Fibroblast of lung (primary cell): Measurements from ENCODE around the gene IGSF9. TPM values are rescaled to one million over a fixed set of nuclear protein-coding genes. Genes with fewer than 3 reads are reported as not detected.
A peak's percentile ranks its signal among the peaks of the same experiment; 100 is the strongest.

ENCODE experiments used
- DNase-seq, 2 donors: peaks; one replicate each; pipeline versions ENCODE4 v3.0.0 to v3.0.0-alpha.2; 2010; ENCODE audit warnings: low read depth in 2 of 2
- H2AFZ ChIP-seq: 2 replicates; pipeline ENCODE4 v1.5.1; 2012; ENCODE audit warnings: low read length, control low read depth, inconsistent platforms
- H3K27ac ChIP-seq: 2 replicates; pipeline ENCODE4 v1.5.1; 2011; ENCODE audit warnings: low read length, control low read depth; ENCODE audit not compliant: insufficient read depth
- H3K27me3 ChIP-seq: 2 replicates; pipeline ENCODE4 v1.5.1; 2011; ENCODE audit warnings: mild to moderate bottlenecking, low read length; ENCODE audit not compliant: control insufficient read depth, insufficient read depth
- H3K36me3 ChIP-seq: 2 replicates; pipeline ENCODE4 v1.5.1; 2011; ENCODE audit warnings: low read length; ENCODE audit not compliant: control insufficient read depth, insufficient read depth
- H3K4me1 ChIP-seq: 2 replicates; pipeline ENCODE4 v1.5.1; 2011; ENCODE audit warnings: low read length; ENCODE audit not compliant: control insufficient read depth, insufficient read depth; ENCODE audit errors: extremely low read depth
- H3K4me2 ChIP-seq: 2 replicates; pipeline ENCODE4 v1.5.1; 2011; ENCODE audit warnings: low read length, control low read depth; ENCODE audit not compliant: insufficient read depth; ENCODE audit errors: extremely low read depth
- H3K4me3 ChIP-seq, 4 experiments: fragments of 200-600 bp in 1 of 4; sonication (generic) in 1 of 4; replicated peaks in 1 of 4; 2 replicates each; pipeline ENCODE4 v1.5.1; 2011 to 2016; ENCODE audit warnings: low read length in 4 of 4, low read depth in 3 of 4, mild to moderate bottlenecking in 3 of 4, control low read depth in 2 of 4, inconsistent platforms in 1 of 4, mixed read lengths in 1 of 4; ENCODE audit not compliant: insufficient read depth in 1 of 4; ENCODE audit errors: control extremely low read depth in 1 of 4
- H3K79me2 ChIP-seq: 2 replicates; pipeline ENCODE4 v1.5.1; 2012; ENCODE audit warnings: mild to moderate bottlenecking, low read length, inconsistent platforms; ENCODE audit not compliant: control insufficient read depth, insufficient read depth
- H3K9ac ChIP-seq: 2 replicates; pipeline ENCODE4 v1.5.1; 2011; ENCODE audit warnings: mild to moderate bottlenecking, low read length, control low read depth; ENCODE audit not compliant: insufficient read depth
- H3K9me3 ChIP-seq: 2 replicates; pipeline ENCODE4 v1.5.1; 2012; ENCODE audit warnings: low read depth, low read length; ENCODE audit not compliant: control insufficient read depth, insufficient read depth
- H4K20me1 ChIP-seq: 2 replicates; pipeline ENCODE4 v1.5.1; 2011; ENCODE audit warnings: low read length; ENCODE audit not compliant: control insufficient read depth, insufficient read depth; ENCODE audit errors: extremely low read depth
- CTCF ChIP-seq, 2 donors: IDR thresholded peaks in 1 of 2; conservative IDR thresholded peaks in 1 of 2; 1 replicate in 1 of 2; 2 replicates in 1 of 2; pipeline ENCODE4 v1.5.1; 2011 to 2012; ENCODE audit warnings: low read length in 2 of 2, control low read depth in 1 of 2, inconsistent platforms in 1 of 2, low read depth in 1 of 2, mild to moderate bottlenecking in 1 of 2
- EZH2 ChIP-seq: IDR thresholded peaks from 2 replicates; pipeline ENCODE4 v1.5.1; 2012; ENCODE audit warnings: low read length, control low read depth, mild to moderate bottlenecking; ENCODE audit errors: missing control alignments
- polyA plus RNA-seq, 2 donors: library from polyadenylated mRNA; depleted of rRNA in 1 of 2; stranded (reverse) in 1 of 2; unstranded in 1 of 2; fragments of >200 nt; gene quantifications; 2 replicates each; pipeline ENCODE4 v1.2.1, GENCODE V29; 2011 to 2012; ENCODE audit warnings: missing spikeins in 1 of 2
- total RNA-seq: library from RNA; depleted of rRNA; stranded (reverse); fragments of >200 nt; gene quantifications from 2 replicates; pipeline ENCODE4 v1.2.1, GENCODE V29; 2014

Gene IGSF9
- total and polyA plus RNA-seq, 2 donors (not counting 1 experiment from before 2014, with no cell fraction given): under 0.01 TPM; not detected in 1

DNA sequence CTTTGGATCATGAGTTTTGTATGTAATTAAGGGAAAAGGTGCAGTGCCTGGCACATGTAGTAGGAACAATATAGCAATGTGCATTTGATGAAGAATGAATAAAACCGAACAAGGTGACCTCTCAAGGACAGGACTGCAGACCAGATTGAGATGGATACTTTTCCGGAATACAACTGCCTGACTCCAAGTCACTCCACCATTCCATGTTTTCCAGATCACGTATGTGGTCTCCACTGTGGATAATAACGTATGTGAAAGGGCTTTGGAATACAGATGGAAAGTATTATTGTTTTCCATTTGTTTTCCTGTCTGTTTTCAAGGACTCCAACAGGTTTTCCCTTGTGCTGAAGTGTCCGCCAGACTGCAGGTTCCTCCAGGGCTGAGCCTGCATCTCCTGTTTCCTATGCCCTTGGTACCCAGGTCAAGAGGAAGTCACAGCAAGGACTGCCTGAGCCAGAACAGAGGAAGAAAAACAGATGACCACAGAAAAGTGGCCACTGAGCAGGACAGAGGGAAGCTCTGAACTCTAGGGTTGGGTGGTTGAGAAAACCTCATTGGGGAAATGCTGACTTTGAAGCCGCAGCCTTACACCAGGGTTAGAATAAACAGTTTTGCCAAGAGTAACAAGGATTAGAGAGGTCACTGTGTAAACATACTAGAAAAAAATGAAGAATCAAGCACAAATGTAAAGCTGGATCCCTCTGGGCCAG lies 49.4 kb downstream of the IGSF9 start:
- no peak overlapping the region for H3K9ac ChIP-seq
- no peak overlapping the region for H3K4me3 ChIP-seq
- no peak overlapping the region for H3K4me2 ChIP-seq
- peaks cover 3% of the 10 kb centered on the region for H3K4me1 ChIP-seq
- TF ChIP-seq CTCF (conservative IDR thresholded peaks at IDR 0.05 in 1 of 2, IDR thresholded peaks at IDR 0.05 in 1 of 2; ENCODE audit: low read depth in 1 of 2, low read length in 2 of 2) (no peak), EZH2 (no peak)
- H3K27ac ChIP-seq: no peak overlapping the region
- no peaks in the 10 kb centered on the region for H3K9me3 ChIP-seq
- no peaks in the 10 kb centered on the region for H3K79me2 ChIP-seq
- H3K36me3 ChIP-seq: no peaks in the 10 kb centered on the region
- DNase-seq: peak in 1 of 2 donors; percentile 49
- no peaks in the 10 kb centered on the region for H4K20me1 ChIP-seq
- H2AFZ ChIP-seq: no peak overlapping the region
- no peaks in the 10 kb centered on the region for H3K27me3 ChIP-seq

GRCh38 chr1:159895286-159895685 lies 50.1 kb downstream of the IGSF9 start:
- Histone ChIP-seq H3K9ac (no peak overlapping the region), H3K4me3 (no peak overlapping the region), H2AFZ (no peak overlapping the region), H3K79me2 (no peaks in the 10 kb centered on the region), H3K27me3 (no peaks in the 10 kb centered on the region), H3K36me3 (no peaks in the 10 kb centered on the region), H3K27ac (no peak overlapping the region), H3K4me2 (no peak overlapping the region), H3K9me3 (no peaks in the 10 kb centered on the region), H4K20me1 (no peaks in the 10 kb centered on the region), H3K4me1 (peaks cover 4% of the 10 kb centered on the region)
- no peak for DNase-seq
- TF ChIP-seq CTCF (conservative IDR thresholded peaks at IDR 0.05 in 1 of 2, IDR thresholded peaks at IDR 0.05 in 1 of 2; ENCODE audit: low read depth in 1 of 2, low read length in 2 of 2): no peak
- TF ChIP-seq EZH2: no peak

DNA sequence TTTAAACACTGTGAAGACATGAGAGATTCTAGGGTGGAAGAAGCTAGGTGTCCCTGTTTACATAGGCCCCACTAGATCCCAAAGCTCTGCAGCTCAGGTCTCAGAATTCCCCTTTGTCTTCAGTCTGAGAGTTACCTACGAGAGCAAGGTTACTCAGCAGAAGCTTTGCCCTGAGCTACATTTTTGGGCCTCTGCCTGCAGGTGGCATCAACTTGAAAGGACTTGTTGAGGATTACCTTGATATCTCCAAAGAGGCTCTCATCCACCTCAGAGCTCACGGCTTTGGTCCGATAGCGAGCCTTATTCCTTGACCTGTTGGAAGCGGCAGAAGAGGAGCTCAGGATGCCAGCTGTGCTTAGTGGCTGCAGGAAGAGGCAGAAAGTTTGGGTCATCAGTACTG lies 52.5 kb downstream of the IGSF9 start:
- no peak overlapping the region for H2AFZ ChIP-seq
- peaks cover 10% of the 10 kb centered on the region for H3K4me1 ChIP-seq
- no peaks in the 10 kb centered on the region for H3K9me3 ChIP-seq
- H3K4me3 ChIP-seq: no peak overlapping the region
- no peak overlapping the region for H3K9ac ChIP-seq
- H3K79me2 ChIP-seq: no peaks in the 10 kb centered on the region
- H3K36me3 ChIP-seq: no peaks in the 10 kb centered on the region
- H3K4me2 ChIP-seq: no peak overlapping the region
- no peaks in the 10 kb centered on the region for H4K20me1 ChIP-seq
- no peaks in the 10 kb centered on the region for H3K27me3 ChIP-seq
- TF ChIP-seq CTCF (conservative IDR thresholded peaks at IDR 0.05 in 1 of 2, IDR thresholded peaks at IDR 0.05 in 1 of 2; ENCODE audit: low read depth in 1 of 2, low read length in 2 of 2): no peak
- no peak for TF ChIP-seq EZH2
- no peak for DNase-seq
- no peak overlapping the region for H3K27ac ChIP-seq
